Measurements from ENCODE around the gene ACE. TPM values are rescaled to one million over a fixed set of nuclear protein-coding genes. Genes with fewer than 3 reads are reported as not detected.

ACE gene
- total RNA-seq, 1 experiment from 2014 or later, result 7.6 TPM

- DNase-seq (ENCODE audit: low spot score), result no peak
These were observed 14.6 kb downstream of the ACE start for GRCh38 chr17:63491413-63491812.

GRCh38 chr17:63491977-63492618, 15.2 kb downstream of the ACE start:
- no peak for DNase-seq (ENCODE audit: low spot score)

GRCh38 chr17:63492940-63493339, 16.1 kb downstream of the ACE start:
- DNase-seq (ENCODE audit: low spot score), result no peak

GRCh38 chr17:63493411-63493810, 16.6 kb downstream of the ACE start:
- DNase-seq (ENCODE audit: low spot score), result no peak

GRCh38 chr17:63494300-63494928, 17.6 kb downstream of the ACE start:
- DNase-seq (ENCODE audit: low spot score), result no peak

- DNase-seq (ENCODE audit: low spot score), result no peak
These were observed 18.6 kb downstream of the ACE start for GRCh38 chr17:63495491-63495890.

- no peak for DNase-seq (ENCODE audit: low spot score)
These were observed 19.3 kb downstream of the ACE start for GRCh38 chr17:63496177-63496576.

GRCh38 chr17:63496663-63497400, 20.0 kb downstream of the ACE start:
- no peak for DNase-seq (ENCODE audit: low spot score)

- no peak for DNase-seq (ENCODE audit: low spot score)
These were observed 21.0 kb downstream of the ACE start for GRCh38 chr17:63497708-63498483.

GRCh38 chr17:63498626-63499195, 21.9 kb downstream of the ACE start:
- no peak for DNase-seq (ENCODE audit: low spot score)

GRCh38 chr17:63500543-63501390, 23.9 kb downstream of the ACE start:
- no peak for DNase-seq (ENCODE audit: low spot score)

GRCh38 chr17:63503341-63503705, 26.5 kb downstream of the ACE start:
- no peak for DNase-seq (ENCODE audit: low spot score)

- DNase-seq (ENCODE audit: low spot score), result no peak
These were observed 27.4 kb downstream of the ACE start for GRCh38 chr17:63504261-63504660.

- DNase-seq (ENCODE audit: low spot score), result no peak
These were observed 28.5 kb downstream of the ACE start for GRCh38 chr17:63505341-63505740.

GRCh38 chr17:63506627-63507026, 29.8 kb downstream of the ACE start:
- no peak for DNase-seq (ENCODE audit: low spot score)

- no peak for DNase-seq (ENCODE audit: low spot score)
These were observed 34.5 kb downstream of the ACE start for GRCh38 chr17:63511331-63511730.

- no peak for DNase-seq (ENCODE audit: low spot score)
These were observed 35.5 kb downstream of the ACE start for GRCh38 chr17:63512388-63512787.

GRCh38 chr17:63512896-63513644, 36.2 kb downstream of the ACE start:
- DNase-seq (ENCODE audit: low spot score), result no peak

GRCh38 chr17:63514477-63514876, 37.6 kb downstream of the ACE start:
- no peak for DNase-seq (ENCODE audit: low spot score)

GRCh38 chr17:63514974-63515373, 38.1 kb downstream of the ACE start:
- no peak for DNase-seq (ENCODE audit: low spot score)

Measured in A172 (cell line).